ENCODE results near the gene TRPM1.

DNA sequence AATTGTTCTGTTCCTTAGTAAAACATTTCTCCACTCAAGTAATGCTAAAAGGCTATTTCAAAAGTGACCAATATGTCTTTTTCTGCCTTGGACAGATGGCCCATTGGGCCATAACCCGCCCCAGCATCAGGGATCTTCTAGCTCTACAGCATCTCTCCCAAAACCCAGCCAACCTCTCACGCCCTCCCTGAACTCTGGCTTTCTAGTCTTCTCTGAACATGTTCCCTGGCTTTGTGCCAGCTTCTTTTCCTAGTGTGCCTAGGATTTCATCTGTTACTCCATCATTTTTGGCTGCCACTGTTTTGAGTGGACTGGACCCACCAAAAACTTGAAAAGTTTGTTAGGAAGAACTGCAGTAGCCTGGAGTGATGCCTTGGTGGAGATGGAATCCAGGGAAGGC is 30.7 kb downstream of the TRPM1 start:
- TF ChIP-seq, protein P1, sequence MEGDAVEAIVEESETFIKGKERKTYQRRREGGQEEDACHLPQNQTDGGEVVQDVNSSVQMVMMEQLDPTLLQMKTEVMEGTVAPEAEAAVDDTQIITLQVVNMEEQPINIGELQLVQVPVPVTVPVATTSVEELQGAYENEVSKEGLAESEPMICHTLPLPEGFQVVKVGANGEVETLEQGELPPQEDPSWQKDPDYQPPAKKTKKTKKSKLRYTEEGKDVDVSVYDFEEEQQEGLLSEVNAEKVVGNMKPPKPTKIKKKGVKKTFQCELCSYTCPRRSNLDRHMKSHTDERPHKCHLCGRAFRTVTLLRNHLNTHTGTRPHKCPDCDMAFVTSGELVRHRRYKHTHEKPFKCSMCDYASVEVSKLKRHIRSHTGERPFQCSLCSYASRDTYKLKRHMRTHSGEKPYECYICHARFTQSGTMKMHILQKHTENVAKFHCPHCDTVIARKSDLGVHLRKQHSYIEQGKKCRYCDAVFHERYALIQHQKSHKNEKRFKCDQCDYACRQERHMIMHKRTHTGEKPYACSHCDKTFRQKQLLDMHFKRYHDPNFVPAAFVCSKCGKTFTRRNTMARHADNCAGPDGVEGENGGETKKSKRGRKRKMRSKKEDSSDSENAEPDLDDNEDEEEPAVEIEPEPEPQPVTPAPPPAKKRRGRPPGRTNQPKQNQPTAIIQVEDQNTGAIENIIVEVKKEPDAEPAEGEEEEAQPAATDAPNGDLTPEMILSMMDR (IDR thresholded peaks at IDR 0.05; ENCODE audit: low read length) = no peak
- TF ChIP-seq EZH2 (optimal IDR thresholded peaks at IDR 0.05; ENCODE audit: low read depth, low read length) = no peak
- no peak for TF ChIP-seq EZH2phosphoT487 (IDR thresholded peaks at IDR 0.05; ENCODE audit: low read length)
